PC-9 (cell line): ENCODE results near the gene IQCM.

Source experiments
- EZH2 ChIP-seq: fragments of 200-600 bp; sonication (generic); IDR thresholded peaks from 2 replicates; pipeline ENCODE4 v1.8.0; 2017; ENCODE audit warnings: antibody characterized with exemption, low read depth
- TF ChIP-seq, protein P1 (sequence below): fragments of 200-600 bp; sonication (generic); conservative IDR thresholded peaks from 2 replicates; pipeline ENCODE4 v1.6.1; 2017; ENCODE audit warnings: mixed run types, antibody characterized with exemption, mild to moderate bottlenecking, moderate library complexity

DNA sequence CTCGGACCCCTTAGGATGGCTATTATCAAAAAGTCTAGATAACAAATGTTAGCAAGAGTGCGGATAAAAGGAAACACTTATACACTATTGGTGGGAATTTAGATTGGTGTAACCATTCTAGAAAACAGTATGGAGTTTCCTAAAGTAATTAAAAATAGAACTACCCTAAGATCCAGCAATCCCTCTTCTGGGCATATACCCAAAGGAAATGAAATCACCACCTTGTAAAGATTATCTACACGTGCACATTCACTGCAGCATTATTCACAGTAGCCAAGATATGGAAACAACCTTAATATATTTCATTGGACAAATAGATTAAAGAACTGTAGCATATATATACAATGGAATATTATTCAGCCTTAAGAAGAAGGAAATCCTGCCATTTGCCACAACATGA is 462.4 kb downstream of the IQCM start:
- TF ChIP-seq, protein P1, sequence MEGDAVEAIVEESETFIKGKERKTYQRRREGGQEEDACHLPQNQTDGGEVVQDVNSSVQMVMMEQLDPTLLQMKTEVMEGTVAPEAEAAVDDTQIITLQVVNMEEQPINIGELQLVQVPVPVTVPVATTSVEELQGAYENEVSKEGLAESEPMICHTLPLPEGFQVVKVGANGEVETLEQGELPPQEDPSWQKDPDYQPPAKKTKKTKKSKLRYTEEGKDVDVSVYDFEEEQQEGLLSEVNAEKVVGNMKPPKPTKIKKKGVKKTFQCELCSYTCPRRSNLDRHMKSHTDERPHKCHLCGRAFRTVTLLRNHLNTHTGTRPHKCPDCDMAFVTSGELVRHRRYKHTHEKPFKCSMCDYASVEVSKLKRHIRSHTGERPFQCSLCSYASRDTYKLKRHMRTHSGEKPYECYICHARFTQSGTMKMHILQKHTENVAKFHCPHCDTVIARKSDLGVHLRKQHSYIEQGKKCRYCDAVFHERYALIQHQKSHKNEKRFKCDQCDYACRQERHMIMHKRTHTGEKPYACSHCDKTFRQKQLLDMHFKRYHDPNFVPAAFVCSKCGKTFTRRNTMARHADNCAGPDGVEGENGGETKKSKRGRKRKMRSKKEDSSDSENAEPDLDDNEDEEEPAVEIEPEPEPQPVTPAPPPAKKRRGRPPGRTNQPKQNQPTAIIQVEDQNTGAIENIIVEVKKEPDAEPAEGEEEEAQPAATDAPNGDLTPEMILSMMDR: no peak
- no peak for TF ChIP-seq EZH2
